ENCODE measurements around the gene GRAMD4. TPM values are rescaled to one million over a fixed set of nuclear protein-coding genes. Genes with fewer than 3 reads are reported as not detected.

GRAMD4 gene
- polyA plus RNA-seq, 4 donors: 30.5 to 64.9 (median 40.9) TPM

DNA sequence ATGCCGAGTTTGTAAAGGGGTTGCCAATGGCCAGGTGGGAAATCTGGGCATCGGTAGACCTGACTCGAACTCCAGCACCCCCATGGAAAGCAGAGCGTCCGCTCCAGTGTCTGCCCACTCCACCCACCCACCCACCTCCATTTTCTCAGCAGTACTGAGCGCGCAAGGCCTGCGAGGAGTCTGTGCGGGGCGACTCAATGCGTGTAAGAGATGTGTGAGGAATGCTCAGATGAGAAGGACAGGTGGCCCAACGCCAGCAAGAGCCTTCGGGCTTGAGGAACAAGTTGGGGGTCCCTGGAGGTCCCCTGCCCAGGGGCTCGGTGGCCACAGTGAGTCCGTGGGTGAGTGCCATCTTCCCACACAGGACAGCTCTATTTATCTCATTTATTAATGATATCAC, 67.3 kb downstream of the GRAMD4 start:
- H3K36me3 ChIP-seq (ENCODE audit: control insufficient read depth in 3 of 3, insufficient read depth in 2 of 3, low read depth in 1 of 3, low read length in 3 of 3): peaks cover 16 to 83% (median 16%) of the 10 kb centered on the region in 3 donors
- no peak for DNase-seq
- H3K27ac ChIP-seq (ENCODE audit: low read depth in 1 of 3, low read length in 2 of 3): no peak overlapping the region
- FAIRE-seq: no peak
- WGBS, 3 donors: 82 to 88% (median 85%) methylated on average over 15 of the region's 15 CpGs
- no peak overlapping the region for H3K4me3 ChIP-seq (ENCODE audit: low read depth in 1 of 3, low read length in 3 of 3)
- H3K27me3 ChIP-seq (ENCODE audit: control insufficient read depth in 3 of 3, insufficient read depth in 3 of 3, low read length in 3 of 3): no peaks in the 10 kb centered on the region
- no peaks in the 10 kb centered on the region for H3K9me3 ChIP-seq (ENCODE audit: control insufficient read depth in 2 of 2, insufficient read depth in 1 of 2, low read depth in 1 of 2, low read length in 1 of 2)
- H3K4me1 ChIP-seq (ENCODE audit: control insufficient read depth in 3 of 3, insufficient read depth in 2 of 3, low read depth in 1 of 3, low read length in 2 of 3): peaks cover 2 to 40% (median 11%) of the 10 kb centered on the region in 3 donors

DNA sequence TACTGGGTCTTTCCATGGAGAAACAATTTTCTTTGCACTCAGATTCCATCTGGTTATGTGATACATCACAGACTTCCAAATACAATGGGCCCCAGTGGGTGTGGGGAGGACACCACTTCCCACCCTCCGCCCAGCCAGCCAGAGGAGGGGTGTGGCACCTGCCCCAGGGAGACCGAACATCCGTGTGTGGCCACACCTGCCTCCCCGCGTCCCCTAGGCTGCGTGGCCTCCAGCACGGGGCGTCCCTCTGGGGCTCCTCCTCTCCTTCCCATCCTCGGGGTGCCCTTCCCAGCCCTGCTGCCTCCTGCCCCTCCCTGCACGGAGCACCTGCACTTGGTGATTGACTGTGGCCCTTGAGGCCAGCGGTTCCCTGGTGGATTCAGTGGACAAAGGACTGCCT, 68.8 kb downstream of the GRAMD4 start:
- WGBS, 3 donors: 18 to 57% (median 44%) methylated on average over 10 to 11 of the region's 11 CpGs
- no peak overlapping the region for H3K4me3 ChIP-seq (ENCODE audit: low read depth in 1 of 3, low read length in 3 of 3)
- DNase-seq (peak; percentile 42 to 81), FAIRE-seq (no peak)
- no peaks in the 10 kb centered on the region for H3K27me3 ChIP-seq (ENCODE audit: control insufficient read depth in 3 of 3, insufficient read depth in 3 of 3, low read length in 3 of 3)
- H3K4me1 ChIP-seq (ENCODE audit: control insufficient read depth in 3 of 3, insufficient read depth in 2 of 3, low read depth in 1 of 3, low read length in 2 of 3): peaks cover 2 to 39% (median 11%) of the 10 kb centered on the region in 3 donors
- H3K36me3 ChIP-seq (ENCODE audit: control insufficient read depth in 3 of 3, insufficient read depth in 2 of 3, low read depth in 1 of 3, low read length in 3 of 3): peaks cover 16 to 85% (median 20%) of the 10 kb centered on the region in 3 donors
- H3K9me3 ChIP-seq (ENCODE audit: control insufficient read depth in 2 of 2, insufficient read depth in 1 of 2, low read depth in 1 of 2, low read length in 1 of 2): no peaks in the 10 kb centered on the region
- peak overlapping the region in 2 of 3 donors; percentile 56 to 58 for H3K27ac ChIP-seq (ENCODE audit: low read depth in 1 of 3, low read length in 2 of 3)

DNA sequence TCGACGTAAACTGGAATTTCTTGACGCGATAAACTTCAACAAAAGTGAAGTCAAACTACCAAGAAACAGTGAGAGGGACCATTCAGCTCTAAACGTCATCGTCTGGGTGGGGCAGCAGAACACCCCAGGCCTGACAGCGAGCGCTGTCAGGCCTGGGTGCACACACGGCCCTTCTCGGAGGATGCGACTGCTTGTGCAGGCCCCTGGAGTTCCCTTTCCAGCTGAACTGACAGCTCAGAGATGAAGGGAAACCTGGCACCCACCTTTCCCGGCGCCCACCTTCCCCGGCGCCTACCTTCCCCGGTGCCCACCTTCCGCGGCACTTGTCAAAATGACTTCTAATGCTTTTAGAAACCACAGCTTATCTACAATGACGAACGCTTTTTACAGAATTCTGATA, 70.0 kb downstream of the GRAMD4 start:
- Histone ChIP-seq H3K27ac (ENCODE audit: low read depth in 1 of 3, low read length in 2 of 3) (no peak overlapping the region), H3K4me1 (ENCODE audit: control insufficient read depth in 3 of 3, insufficient read depth in 2 of 3, low read depth in 1 of 3, low read length in 2 of 3) (peaks cover 0 to 27% (median 5%) of the 10 kb centered on the region in 3 donors), H3K27me3 (ENCODE audit: control insufficient read depth in 3 of 3, insufficient read depth in 3 of 3, low read length in 3 of 3) (no peaks in the 10 kb centered on the region), H3K9me3 (ENCODE audit: control insufficient read depth in 2 of 2, insufficient read depth in 1 of 2, low read depth in 1 of 2, low read length in 1 of 2) (no peaks in the 10 kb centered on the region), H3K4me3 (ENCODE audit: low read depth in 1 of 3, low read length in 3 of 3) (no peak overlapping the region), H3K36me3 (ENCODE audit: control insufficient read depth in 3 of 3, insufficient read depth in 2 of 3, low read depth in 1 of 3, low read length in 3 of 3) (peaks cover 26 to 90% (median 31%) of the 10 kb centered on the region in 3 donors)
- FAIRE-seq: no peak
- no peak for DNase-seq
- 92 to 95% (median 94%) methylated on average over 20 of the region's 20 CpGs for WGBS, 3 donors

DNA sequence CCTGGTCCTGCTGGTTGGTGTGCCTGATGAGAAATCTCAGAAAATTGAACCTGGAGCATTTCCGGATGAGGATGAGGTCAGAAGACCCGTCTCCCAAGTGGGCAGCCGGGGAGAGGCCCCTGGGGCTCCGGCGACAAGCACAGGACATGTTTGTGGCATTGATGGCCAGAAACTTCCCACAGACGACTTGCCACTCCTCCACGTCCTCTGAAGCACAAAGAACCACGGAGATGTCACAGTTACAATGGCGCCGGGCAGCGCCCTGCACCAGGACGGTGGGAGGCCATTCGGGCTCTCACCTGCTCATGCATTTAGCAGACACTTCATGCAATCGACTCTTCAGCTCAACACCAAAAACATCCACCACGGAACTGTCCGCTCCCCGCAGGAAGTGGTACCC, 71.4 kb downstream of the GRAMD4 start:
- DNase-seq: no peak
- Histone ChIP-seq H3K4me3 (ENCODE audit: low read depth in 1 of 3, low read length in 3 of 3) (no peak overlapping the region), H3K27me3 (ENCODE audit: control insufficient read depth in 3 of 3, insufficient read depth in 3 of 3, low read length in 3 of 3) (no peaks in the 10 kb centered on the region), H3K27ac (ENCODE audit: low read depth in 1 of 3, low read length in 2 of 3) (no peak overlapping the region), H3K4me1 (ENCODE audit: control insufficient read depth in 3 of 3, insufficient read depth in 2 of 3, low read depth in 1 of 3, low read length in 2 of 3) (peaks cover 0 to 13% (median 5%) of the 10 kb centered on the region in 3 donors), H3K9me3 (ENCODE audit: control insufficient read depth in 2 of 2, insufficient read depth in 1 of 2, low read depth in 1 of 2, low read length in 1 of 2) (no peaks in the 10 kb centered on the region), H3K36me3 (ENCODE audit: control insufficient read depth in 3 of 3, insufficient read depth in 2 of 3, low read depth in 1 of 3, low read length in 3 of 3) (peaks cover 33 to 94% (median 44%) of the 10 kb centered on the region in 3 donors)
- 92 to 94% (median 93%) methylated on average over 17 of the region's 17 CpGs for WGBS, 3 donors
- FAIRE-seq: no peak

DNA sequence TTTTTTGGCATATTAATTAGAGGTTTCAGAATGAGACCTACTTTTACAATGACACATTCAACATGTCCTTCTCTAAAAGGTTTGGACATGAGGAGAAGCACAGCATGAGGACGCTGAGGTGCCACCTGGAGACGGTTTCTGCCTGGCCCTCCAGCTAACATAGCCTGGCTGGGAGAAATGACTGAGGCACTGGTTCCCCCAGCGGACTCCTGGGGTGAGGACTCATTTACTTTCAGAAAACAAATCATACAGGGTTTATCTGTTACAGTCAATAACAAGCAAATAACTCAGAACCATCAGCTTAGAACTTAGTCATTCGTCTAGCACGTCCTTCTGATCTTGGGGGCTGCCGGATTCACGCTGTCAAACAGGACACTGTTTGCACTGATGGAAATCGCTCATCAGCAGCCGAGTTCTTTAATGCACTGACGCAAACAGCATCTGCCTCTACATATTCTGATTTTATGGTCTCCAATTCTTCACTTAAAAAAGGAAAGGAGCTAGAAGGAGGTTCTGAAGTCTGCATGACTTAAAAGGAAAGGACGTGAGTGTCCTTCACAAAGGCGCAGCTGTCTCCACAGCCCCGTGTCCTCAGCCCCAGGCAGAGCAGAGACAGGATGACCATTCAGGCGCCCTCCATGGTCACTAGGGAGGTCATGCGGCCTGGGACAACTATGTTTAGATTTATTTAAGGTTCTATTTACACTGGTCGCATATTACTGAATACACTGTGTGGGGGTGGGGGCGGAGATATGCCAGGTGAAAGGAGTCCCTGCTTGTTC, 73.6 kb downstream of the GRAMD4 start:
- peaks cover 0 to 2% (median 0%) of the 10 kb centered on the region in 3 donors for H3K4me1 ChIP-seq (ENCODE audit: control insufficient read depth in 3 of 3, insufficient read depth in 2 of 3, low read depth in 1 of 3, low read length in 2 of 3)
- H3K27me3 ChIP-seq (ENCODE audit: control insufficient read depth in 3 of 3, insufficient read depth in 3 of 3, low read length in 3 of 3): no peaks in the 10 kb centered on the region
- DNase-seq: no peak
- no peak overlapping the region for H3K4me3 ChIP-seq (ENCODE audit: low read depth in 1 of 3, low read length in 3 of 3)
- H3K9me3 ChIP-seq (ENCODE audit: control insufficient read depth in 2 of 2, insufficient read depth in 1 of 2, low read depth in 1 of 2, low read length in 1 of 2): no peaks in the 10 kb centered on the region
- no peak for FAIRE-seq
- WGBS, 3 donors: 76 to 84% (median 79%) methylated on average over 17 of the region's 17 CpGs
- no peak overlapping the region for H3K27ac ChIP-seq (ENCODE audit: low read depth in 1 of 3, low read length in 2 of 3)
- H3K36me3 ChIP-seq (ENCODE audit: control insufficient read depth in 3 of 3, insufficient read depth in 2 of 3, low read depth in 1 of 3, low read length in 3 of 3): peaks cover 31 to 93% (median 47%) of the 10 kb centered on the region in 3 donors

DNA sequence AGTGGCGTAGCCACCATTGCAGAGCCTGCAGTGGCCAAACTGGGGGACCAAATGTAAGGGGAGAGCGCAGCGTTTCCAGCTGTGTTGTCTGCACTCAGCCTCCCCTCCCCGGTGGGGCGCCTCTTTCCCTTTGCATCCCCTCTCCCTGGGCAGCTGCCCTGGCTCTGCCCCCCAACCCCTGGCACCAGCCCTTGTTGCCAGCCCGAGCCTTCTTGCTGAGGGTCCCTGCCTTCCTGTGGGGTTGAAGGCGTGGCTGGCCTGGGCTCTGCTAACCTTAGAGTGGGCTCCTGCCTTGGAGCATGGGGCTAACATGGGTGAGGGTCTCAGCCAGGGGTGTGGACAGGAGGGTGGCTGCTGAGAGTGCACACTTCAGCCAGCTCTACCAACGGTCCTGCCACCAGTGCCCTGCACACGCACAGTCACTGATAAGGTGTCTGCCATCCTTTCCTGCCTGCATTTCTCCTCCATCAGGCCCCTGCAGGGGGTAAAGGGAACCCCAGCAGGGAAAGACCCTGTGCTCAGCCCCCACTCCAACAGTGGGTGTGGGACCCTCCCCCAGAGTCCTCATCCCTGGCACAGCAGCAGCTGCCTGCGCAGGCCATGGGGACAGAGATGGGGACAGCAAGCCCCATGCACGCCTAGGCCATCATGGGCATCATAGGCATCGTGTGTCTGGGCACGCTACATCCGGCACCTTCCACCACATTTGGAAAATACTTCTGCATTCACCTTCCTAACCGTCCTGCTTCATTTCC, 74.4 kb downstream of the GRAMD4 start:
- Histone ChIP-seq H3K4me3 (ENCODE audit: low read depth in 1 of 3, low read length in 3 of 3) (no peak overlapping the region), H3K4me1 (ENCODE audit: control insufficient read depth in 3 of 3, insufficient read depth in 2 of 3, low read depth in 1 of 3, low read length in 2 of 3) (no peaks in the 10 kb centered on the region), H3K27me3 (ENCODE audit: control insufficient read depth in 3 of 3, insufficient read depth in 3 of 3, low read length in 3 of 3) (no peaks in the 10 kb centered on the region), H3K27ac (ENCODE audit: low read depth in 1 of 3, low read length in 2 of 3) (no peak overlapping the region), H3K36me3 (ENCODE audit: control insufficient read depth in 3 of 3, insufficient read depth in 2 of 3, low read depth in 1 of 3, low read length in 3 of 3) (peaks cover 34 to 92% (median 46%) of the 10 kb centered on the region in 3 donors), H3K9me3 (ENCODE audit: control insufficient read depth in 2 of 2, insufficient read depth in 1 of 2, low read depth in 1 of 2, low read length in 1 of 2) (no peaks in the 10 kb centered on the region)
- DNase-seq (no peak), FAIRE-seq (no peak)
- 92 to 96% (median 92%) methylated on average over 15 of the region's 15 CpGs for WGBS, 3 donors

DNA sequence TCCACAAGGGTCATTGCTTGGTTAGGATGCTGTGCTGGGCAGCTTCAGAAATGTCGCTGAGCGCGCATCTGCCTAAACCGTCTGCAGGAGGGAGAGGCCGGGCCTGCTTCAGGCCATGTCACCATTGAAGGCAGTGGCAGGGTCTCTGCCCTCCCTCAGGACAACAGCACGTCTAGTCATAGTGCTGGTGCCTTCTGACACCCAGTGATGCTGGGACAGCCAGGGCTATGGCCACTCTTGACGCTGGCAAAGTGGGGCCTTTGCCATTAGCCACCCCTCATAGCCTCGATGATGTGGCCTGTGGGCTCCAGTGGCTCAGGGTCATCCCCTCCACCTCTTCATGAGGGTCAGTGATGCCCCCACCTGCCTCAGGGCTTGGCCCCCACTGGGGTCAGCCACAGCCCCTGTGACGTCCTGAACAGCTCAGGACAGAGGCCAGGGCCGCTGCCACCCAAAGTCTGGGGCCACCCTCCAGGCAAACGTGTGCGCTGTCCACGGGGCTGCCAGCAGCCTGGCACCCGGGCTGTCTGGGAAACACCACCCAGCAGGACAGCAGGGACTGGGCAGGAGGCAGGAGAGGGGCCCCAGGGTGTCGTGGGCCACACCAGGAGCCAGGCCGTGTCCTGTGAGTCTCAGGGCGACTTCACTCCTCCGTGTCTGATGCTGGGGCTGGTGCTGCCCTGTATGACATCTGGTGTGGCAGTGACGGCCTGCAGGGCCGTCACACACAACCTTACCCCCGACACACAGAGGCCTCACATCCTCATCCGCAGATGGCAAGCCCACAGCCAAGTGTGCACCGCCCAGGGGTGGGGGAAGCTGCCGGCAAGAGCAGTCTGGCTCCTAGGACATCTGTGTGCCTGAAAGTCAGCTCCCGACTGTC, 75.4 kb downstream of the GRAMD4 start:
- 71 to 84% (median 80%) methylated on average over 23 to 25 of the region's 25 CpGs for WGBS, 3 donors
- Histone ChIP-seq H3K4me1 (ENCODE audit: control insufficient read depth in 3 of 3, insufficient read depth in 2 of 3, low read depth in 1 of 3, low read length in 2 of 3) (no peaks in the 10 kb centered on the region), H3K36me3 (ENCODE audit: control insufficient read depth in 3 of 3, insufficient read depth in 2 of 3, low read depth in 1 of 3, low read length in 3 of 3) (peaks cover 34 to 94% (median 47%) of the 10 kb centered on the region in 3 donors), H3K9me3 (ENCODE audit: control insufficient read depth in 2 of 2, insufficient read depth in 1 of 2, low read depth in 1 of 2, low read length in 1 of 2) (no peaks in the 10 kb centered on the region), H3K27ac (ENCODE audit: low read depth in 1 of 3, low read length in 2 of 3) (no peak overlapping the region), H3K4me3 (ENCODE audit: low read depth in 1 of 3, low read length in 3 of 3) (no peak overlapping the region), H3K27me3 (ENCODE audit: control insufficient read depth in 3 of 3, insufficient read depth in 3 of 3, low read length in 3 of 3) (no peaks in the 10 kb centered on the region)
- DNase-seq (peak; percentile 22 to 25), FAIRE-seq (no peak)

DNA sequence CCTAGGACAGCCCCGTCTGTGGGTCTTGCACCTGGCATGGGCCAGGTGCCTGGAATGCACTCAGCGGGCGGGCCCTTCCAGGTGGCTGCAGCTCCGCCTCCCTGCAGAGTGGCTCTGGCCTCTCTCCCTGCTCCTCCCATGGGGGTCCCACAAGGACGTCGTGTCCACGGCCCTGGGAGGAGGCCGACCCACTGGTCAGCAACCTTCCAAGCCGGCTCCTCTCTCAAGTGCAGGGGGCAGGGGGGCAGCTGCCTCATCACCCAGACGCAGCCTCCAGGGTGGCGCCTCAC, 76.0 kb downstream of the GRAMD4 start:
- 68 to 79% (median 72%) methylated on average over 11 of the region's 11 CpGs for WGBS, 3 donors
- H3K9me3 ChIP-seq (ENCODE audit: control insufficient read depth in 2 of 2, insufficient read depth in 1 of 2, low read depth in 1 of 2, low read length in 1 of 2): no peaks in the 10 kb centered on the region
- no peak for FAIRE-seq
- no peak overlapping the region for H3K4me3 ChIP-seq (ENCODE audit: low read depth in 1 of 3, low read length in 3 of 3)
- no peak for DNase-seq
- H3K27ac ChIP-seq (ENCODE audit: low read depth in 1 of 3, low read length in 2 of 3): no peak overlapping the region
- H3K4me1 ChIP-seq (ENCODE audit: control insufficient read depth in 3 of 3, insufficient read depth in 2 of 3, low read depth in 1 of 3, low read length in 2 of 3): no peaks in the 10 kb centered on the region
- peaks cover 40 to 96% (median 51%) of the 10 kb centered on the region in 3 donors for H3K36me3 ChIP-seq (ENCODE audit: control insufficient read depth in 3 of 3, insufficient read depth in 2 of 3, low read depth in 1 of 3, low read length in 3 of 3)
- no peaks in the 10 kb centered on the region for H3K27me3 ChIP-seq (ENCODE audit: control insufficient read depth in 3 of 3, insufficient read depth in 3 of 3, low read length in 3 of 3)

Data from small intestine (tissue), 7 donors.